HG02610 (cell line): ENCODE results near the gene GRB14.
"Not testable (repeated sequence)": the region's sequence is repeated elsewhere in the genome, so short reads cannot be mapped to it uniquely, and the experiment has no call there.

ENCODE experiments used
- ATAC-seq: cut with Tn5 transposase; IDR thresholded peaks from one replicate; pipeline ENCODE4 v1.9.1; 2021; ENCODE audit warnings: mild to moderate bottlenecking, moderate library complexity; ENCODE audit not compliant: unreplicated experiment

The GRB14 gene

GRCh38 chr2:164560902-164561301 is 60.4 kb downstream of the GRB14 start:
- no peak for ATAC-seq

GRCh38 chr2:164560181-164560792 is 61.0 kb downstream of the GRB14 start:
- no peak for ATAC-seq

- ATAC-seq: no peak
Measured at GRCh38 chr2:164558450-164558849, 62.8 kb downstream of the GRB14 start.

- ATAC-seq: no peak
Measured at GRCh38 chr2:164554487-164554886, 66.8 kb downstream of the GRB14 start.

- no peak for ATAC-seq
Measured at GRCh38 chr2:164551519-164551918, 69.8 kb downstream of the GRB14 start.

- not testable (repeated sequence) for ATAC-seq
Measured at GRCh38 chr2:164549705-164550104, 71.6 kb downstream of the GRB14 start.

GRCh38 chr2:164545484-164545883 is 75.8 kb downstream of the GRB14 start:
- no peak for ATAC-seq

GRCh38 chr2:164542581-164543021 is 78.7 kb downstream of the GRB14 start:
- no peak for ATAC-seq

- peak; percentile 67 for ATAC-seq
Measured at GRCh38 chr2:164538240-164538866, 82.9 kb downstream of the GRB14 start.

- ATAC-seq: no peak
Measured at GRCh38 chr2:164535280-164536025, 85.8 kb downstream of the GRB14 start.

- no peak for ATAC-seq
Measured at GRCh38 chr2:164530464-164530863, 90.8 kb downstream of the GRB14 start.

GRCh38 chr2:164523726-164524125 is 97.6 kb downstream of the GRB14 start:
- no peak for ATAC-seq

- no peak for ATAC-seq
Measured at GRCh38 chr2:164523009-164523408, 98.3 kb downstream of the GRB14 start.

GRCh38 chr2:164522561-164522981 is 98.7 kb downstream of the GRB14 start:
- no peak for ATAC-seq

- no peak for ATAC-seq
Measured at GRCh38 chr2:164515734-164516133, 105.5 kb downstream of the GRB14 start.

- ATAC-seq: no peak
Measured at GRCh38 chr2:164515030-164515429, 106.3 kb downstream of the GRB14 start.

- ATAC-seq: no peak
Measured at GRCh38 chr2:164514491-164514890, 106.8 kb downstream of the GRB14 start.

GRCh38 chr2:164512871-164513270 is 108.4 kb downstream of the GRB14 start:
- ATAC-seq: no peak

GRCh38 chr2:164511738-164512137 is 109.5 kb downstream of the GRB14 start:
- no peak for ATAC-seq

GRCh38 chr2:164510895-164511294 is 110.4 kb downstream of the GRB14 start:
- ATAC-seq: no peak

GRCh38 chr2:164509137-164509877 is 112.0 kb downstream of the GRB14 start:
- ATAC-seq: no peak
